SKM-1 treated with dmso at 0.1 percent for 144 hours (cell line): ENCODE data around the gene IRF1.

Experiments
- DNase-seq: peaks from one replicate; lab custom pipeline; 2025; ENCODE audit not compliant: unreplicated experiment; lab: John Stamatoyannopoulos, UW

Gene IRF1

DNA sequence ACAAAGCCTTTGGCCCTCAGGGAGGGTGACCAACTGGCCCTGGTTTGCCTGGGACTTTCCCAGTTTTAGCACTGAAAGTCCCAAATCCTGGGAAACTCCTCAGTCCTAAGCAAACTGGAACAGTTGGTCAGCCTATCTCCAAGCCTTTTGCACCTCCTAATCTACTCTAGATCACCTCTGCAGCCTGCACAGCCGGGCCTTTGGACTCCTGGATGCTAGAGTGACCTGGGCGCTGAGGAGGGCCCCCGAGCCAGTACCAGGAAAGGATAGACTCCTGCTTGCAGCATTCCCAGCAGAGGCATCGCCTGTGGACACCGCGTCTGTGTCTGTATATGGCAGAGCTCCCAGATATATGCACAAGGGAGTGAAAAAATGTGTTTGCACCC is 15.1 kb downstream of the IRF1 start:
- no peak for DNase-seq

DNA sequence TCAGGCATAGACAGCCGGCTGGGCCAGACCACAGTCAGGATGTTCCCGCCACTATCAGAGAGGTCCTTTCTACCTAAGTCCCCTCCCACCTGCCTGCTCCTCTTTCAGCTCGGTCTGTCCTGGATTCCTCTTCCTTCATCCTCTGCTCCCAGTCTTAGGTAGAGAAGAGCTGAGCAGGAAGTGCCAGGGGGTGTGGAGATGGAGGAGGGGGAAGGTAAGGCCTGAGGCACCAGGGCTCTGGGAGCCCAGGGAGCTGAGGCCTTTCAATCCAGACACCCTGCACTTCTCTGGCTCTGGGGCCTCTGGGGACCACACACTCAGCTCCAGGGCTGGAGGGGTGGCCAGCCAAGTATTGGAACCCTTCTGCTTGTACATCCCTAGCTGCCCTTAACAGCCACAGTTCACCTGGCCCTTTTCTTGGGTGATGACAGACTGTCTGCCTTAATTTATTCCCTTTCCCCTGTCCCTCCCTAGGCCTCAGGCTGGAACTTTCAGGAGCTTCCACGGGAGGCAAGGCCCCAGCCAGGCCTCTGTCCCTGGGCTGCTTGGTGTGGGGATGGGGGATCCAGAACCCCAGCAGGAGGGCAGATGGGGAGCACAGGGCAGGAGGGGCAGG is 15.6 kb downstream of the IRF1 start:
- DNase-seq = no peak

DNA sequence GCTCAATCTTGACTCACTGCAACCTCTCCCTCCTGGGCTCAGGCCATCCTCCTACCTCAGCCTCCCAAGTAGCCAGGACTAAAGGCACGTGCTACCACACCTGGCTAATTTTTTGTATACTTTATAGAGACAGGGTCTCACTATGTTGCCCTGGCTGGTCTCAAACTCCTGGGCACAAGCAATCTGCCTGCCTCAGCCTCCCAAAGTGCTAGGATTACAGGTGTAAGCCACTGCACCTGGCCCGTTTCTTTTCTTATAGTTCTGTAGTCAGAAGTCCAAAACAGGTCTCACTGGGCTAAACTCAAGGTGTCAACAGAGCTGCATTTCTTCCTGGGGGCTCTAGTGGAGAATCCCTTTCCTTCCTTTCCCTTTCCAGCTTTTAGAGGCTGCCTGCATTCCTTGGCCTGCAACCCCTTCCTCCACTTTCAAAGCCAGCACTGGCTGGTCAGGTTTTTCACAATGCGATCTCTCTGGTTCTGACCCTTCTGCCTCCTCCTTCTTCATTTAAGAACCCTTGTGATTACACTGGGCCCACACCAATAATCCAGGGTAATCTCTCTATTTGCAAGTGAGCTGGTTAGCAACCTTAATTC is 16.3 kb downstream of the IRF1 start:
- DNase-seq = no peak

DNA sequence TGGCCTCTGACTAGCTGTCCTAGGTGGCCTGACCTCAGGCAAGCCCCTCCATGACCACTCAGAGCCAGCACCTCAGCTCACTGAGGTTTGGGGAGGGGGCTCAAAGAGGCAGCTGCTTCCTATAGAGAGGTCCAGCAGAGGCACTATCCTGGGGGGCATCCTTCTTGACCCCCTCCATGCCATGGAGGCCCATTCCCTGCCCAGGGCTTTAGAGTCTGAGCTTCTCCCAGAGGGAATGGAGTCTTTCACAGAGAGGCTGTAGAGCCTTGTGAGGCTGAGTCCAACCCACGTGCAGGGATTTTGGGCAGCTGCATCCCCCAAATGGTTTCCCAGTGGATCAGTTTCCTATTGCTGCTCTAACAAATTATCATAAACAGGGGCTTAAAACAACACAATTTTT is 16.9 kb downstream of the IRF1 start:
- no peak for DNase-seq

DNA sequence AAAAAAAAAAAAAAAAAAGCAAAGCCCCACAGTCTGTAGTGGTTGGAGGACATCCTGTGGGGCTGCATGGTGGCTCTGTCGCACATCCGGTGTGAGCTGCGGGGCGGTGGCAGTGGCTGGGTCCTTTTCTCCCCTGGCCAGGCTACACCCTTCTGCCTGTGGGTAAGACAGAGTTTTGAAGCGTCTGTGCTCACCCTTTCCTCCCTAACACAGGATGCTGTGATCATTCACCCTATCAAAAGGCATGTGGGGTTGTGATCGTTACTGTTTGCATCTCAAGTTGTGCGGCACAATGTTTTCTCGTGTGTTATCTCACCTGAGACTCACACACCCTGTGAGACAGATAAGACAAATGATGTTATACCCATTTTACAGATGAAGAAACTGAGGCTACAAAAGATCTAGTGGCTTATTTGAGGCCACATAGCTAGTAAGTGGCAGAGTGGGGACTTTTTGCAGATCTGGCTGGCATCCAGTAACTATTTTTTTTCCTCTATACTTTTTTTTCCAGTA is 17.5 kb downstream of the IRF1 start:
- DNase-seq = no peak

DNA sequence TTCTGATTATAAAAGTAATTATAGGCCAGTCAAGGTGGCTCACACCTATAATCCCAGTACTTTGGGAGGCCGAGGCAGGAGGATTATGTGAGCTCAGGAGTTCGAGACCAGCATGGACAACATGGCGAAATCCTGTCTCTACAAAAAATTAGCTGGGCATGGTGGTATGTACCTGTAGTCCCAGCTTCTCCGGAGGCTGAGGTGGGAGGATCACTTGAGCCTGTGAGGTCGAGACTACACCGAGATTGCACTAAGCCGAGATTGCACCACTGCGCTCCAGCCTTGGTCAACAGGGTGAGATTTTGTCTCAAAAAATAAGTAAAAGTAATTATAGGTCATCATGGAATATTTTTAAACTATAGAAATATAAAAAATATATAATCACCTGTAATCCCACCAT is 18.1 kb downstream of the IRF1 start:
- no peak for DNase-seq

DNA sequence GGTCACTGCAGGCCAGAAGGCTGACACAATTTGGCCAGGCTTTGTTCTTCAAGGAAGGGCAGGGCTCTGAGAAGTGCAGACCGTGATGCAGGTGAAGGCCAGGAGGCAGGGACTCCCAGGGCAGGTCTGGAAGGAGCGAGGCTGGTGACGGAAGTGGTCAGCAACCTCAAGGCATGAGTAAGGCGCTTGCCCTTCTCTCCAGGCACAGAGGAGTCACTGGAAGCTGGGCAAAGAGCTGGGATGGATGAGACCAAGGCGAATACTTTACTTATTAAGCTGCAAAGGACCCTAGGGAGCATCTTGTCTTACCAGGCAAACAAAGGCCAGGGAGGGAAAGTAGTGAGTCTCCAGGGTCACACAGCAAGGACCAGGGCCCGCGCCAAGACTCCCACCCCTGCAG is 18.6 kb downstream of the IRF1 start:
- DNase-seq = no peak

DNA sequence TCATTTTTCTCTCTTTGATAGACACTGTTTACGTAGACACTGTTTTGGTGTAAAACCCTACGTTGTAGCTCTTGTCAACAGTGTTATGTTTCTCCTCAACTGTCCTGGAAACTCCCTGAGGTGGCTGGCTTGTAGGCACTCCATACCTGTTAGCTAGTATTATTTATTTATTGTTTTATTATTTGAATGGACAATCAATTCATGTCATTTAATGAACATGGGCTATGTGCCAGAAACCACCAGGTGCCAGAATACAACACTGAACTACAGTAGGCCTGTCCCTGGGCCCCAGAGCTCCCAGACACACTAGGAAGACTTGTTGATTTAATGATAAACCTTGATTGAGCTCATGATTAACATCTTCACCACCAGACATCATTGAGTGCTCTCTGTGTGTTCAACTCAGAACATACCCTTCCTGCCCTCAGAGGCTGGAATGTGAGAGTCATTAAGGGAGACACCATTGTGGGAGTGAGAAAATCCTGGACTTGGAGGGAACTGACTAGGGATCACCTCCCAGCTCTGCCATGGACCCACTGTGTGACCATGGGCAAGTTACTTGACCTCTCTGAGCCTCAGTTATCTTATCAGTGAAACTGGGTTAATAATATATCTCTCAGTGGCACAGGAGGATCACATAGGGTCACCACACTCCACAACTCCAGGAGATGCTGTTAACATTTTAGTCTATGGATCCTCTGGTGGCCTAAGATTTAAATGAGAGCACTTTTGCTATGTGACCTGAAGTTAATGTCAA is 19.2 kb downstream of the IRF1 start:
- DNase-seq = no peak

DNA sequence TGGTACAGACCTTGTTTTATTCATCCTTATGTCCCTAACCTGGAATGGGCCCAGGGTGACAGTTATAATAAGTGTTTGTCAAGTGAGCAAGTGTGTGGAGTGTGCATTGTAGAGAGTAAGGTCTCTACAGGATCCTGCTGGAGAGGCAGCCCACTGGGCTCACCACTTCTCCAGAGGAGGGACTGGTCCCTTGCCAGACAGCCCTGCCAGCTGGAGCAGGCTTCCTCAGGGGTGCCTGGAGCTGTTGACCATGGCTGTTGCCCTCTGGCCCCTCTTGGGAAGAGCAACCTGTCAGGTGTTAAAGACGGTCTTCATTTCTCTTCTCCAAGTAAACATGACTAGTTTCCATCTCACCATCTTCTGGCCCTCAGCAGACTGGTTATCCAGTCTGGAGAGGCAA is 20.0 kb downstream of the IRF1 start:
- DNase-seq = no peak

DNA sequence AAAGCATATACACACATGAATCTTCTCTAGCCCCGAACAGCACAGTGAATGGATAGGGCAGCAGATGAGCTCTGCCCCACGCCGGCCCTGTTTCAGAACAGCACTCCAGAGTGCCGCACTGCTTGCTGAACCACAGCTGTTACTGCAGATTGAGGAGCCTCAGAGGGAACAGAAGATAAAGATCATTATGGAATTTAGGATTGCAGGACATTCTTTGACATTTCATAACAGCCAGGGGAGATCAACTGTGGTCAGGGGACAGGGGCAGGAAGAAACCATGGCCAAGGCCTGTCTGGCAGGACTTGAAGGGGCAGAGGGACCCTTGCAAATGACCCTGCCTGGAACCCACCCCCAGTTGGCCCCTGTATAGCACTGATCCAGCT is 20.6 kb downstream of the IRF1 start:
- DNase-seq = no peak

DNA sequence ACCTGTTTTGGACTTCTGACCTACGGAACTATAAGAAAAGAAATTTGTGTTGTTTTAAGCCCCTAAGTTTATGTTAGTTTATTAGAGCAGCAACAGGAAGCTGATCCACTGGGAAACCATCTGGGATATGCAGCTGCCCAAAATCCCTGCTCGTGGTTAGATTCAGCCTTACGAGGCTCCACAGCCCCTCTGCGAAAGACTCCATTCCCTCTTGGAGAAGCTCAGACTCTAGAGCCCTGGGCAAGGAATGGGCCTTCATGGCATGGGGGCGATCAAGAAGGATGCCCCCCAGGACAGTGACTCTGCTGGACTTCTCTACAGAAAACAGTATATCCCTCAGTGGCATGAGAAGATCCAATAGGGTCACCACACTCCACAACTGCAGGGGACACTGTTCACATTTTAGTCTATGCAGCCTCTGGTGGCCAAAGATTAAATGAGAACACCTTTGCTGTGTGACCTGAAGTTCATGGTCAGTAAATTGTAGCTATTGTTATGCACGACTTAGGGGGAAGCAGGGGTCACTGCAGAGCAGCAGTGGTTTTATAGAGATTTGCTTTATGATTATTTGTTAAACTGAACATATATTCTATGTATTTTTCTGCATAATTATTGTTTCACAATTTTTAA is 21.1 kb downstream of the IRF1 start:
- no peak for DNase-seq

DNA sequence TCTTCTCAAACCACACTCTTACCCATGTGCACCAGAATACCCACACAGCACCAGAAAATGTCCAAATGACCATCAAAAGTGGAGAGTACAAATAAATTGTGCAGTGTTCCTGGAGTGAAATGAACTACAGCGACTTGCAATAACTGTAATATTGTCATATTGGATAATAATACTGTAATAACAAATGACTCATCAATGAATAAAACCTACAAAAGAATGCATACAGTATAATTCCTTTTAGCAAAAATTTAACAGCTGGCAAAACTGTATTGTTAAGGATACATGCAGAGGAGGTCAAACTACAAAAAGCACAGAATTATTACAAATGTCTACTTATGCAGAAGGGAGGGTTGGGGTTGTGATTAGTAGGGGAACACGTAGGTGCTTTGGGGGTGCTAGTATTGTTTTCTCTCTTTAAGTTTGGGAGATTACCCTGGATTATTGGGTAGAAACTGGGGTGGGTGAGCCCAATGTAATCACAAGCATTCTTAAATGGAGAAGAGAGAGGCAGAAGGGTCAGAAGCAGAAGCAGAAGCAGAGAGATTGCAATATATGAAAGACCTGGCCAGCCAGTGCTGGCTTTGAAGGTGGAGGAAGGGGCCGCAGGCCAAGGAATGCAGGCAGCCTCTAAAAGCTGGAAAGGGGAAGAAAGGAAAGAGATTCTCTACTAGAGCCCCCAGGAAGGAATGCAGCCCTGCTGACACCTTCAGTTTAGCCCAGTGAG is 21.8 kb downstream of the IRF1 start:
- peak; percentile 19 for DNase-seq

DNA sequence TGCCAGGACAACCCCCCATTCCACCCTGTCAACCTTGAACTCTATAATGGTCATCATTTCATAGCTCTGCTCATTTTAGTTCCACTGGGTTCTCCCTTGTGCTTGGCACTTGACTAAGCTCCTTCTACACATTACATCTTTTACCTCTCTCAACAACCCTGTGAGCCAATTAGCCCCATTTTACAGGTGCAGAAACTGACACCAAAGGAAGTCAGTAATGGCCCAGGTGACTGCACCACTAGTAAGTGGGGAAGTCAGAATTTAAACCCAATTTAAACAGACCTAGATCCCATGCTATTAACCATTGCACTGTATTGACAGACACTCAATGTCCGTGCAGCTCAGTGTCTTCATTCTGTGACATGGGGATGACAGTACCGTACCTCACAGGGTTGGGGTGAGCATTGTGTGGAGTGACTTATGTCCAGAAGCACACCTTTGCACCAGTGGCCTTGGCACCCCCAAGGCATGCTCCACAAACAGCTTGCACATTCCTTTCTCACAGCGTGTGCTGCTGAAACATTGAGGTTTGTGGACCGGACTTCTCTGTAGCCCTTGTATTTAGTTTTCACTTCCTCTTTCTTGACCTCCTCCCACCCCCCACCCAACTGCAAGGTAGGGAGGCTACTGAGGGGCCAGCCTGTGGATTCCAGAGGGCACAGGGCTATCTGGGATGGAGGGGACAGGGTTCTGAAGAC is 23.1 kb downstream of the IRF1 start:
- peak; percentile 82 for DNase-seq

DNA sequence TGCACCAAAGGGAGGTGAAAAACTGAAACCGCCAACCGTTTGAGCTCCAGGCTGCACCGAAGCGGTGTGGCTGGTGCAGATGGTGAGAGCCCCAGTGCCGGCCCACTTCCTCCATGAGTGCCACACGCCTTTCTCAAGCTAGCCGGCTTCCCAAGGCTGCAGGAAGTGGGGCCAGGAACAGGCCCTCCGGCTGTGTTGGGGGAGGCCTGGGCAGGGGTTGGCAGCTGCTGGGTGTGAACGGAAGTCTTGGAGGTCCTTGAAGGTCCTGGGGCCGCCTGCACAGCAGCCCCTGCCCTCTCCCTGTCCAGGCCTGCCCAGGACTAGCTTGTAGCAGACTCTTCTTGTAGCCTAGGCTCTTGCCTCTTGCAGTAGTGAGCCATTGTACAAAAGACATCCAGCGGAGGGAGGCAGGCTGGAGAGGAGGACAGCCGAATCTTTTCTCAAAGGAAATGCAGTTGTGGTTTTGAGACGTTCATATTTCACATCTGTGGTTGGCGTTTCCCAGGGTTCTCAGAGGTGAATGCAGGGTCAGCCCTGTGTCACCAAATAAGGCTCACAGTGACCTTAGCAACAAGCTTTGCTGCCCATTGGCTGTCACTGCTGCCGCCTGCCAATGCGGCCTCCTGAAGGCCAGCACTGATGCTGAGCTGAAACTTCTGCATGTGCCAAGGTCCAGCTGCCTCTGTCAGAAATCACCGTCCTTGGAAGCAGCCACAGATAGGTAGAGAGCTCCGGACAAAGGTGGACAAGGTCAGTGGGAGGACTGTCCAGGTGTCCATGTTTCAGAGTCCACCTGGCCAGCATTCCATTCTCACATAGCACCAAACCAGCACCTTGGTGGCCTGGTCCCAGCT is 23.9 kb downstream of the IRF1 start:
- peak; percentile 98 for DNase-seq

DNA sequence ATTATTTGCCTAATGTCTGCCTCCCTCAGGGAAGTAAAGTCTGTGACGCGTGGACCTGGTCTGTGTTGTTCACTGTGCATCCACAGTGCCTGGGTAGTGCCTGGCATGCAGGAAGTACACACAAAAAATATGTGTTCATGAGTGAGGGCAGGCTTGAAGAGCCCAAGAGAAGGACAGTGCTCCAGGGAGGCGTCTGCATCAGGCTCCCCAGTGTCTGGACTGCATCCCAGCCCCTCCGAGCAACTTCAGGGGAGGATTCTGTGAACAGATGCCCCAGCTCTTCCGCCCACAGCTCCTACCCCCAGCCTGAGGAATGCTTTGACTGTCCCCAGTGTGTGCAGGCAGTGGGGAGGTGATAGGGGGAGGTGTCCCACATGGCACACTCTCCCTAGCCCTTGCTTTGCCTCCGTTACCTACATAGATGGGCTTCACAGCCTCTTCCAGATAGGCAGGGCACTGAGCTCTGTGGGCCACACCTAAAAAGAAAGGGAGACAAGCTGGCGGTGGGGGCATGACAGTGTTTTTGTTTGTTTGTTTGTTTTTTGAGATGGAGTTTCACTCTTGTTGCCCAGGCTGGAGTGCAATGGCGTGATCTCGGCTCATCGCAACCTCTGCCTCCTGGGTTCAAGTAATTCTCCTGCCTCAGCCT is 25.4 kb downstream of the IRF1 start:
- no peak for DNase-seq

DNA sequence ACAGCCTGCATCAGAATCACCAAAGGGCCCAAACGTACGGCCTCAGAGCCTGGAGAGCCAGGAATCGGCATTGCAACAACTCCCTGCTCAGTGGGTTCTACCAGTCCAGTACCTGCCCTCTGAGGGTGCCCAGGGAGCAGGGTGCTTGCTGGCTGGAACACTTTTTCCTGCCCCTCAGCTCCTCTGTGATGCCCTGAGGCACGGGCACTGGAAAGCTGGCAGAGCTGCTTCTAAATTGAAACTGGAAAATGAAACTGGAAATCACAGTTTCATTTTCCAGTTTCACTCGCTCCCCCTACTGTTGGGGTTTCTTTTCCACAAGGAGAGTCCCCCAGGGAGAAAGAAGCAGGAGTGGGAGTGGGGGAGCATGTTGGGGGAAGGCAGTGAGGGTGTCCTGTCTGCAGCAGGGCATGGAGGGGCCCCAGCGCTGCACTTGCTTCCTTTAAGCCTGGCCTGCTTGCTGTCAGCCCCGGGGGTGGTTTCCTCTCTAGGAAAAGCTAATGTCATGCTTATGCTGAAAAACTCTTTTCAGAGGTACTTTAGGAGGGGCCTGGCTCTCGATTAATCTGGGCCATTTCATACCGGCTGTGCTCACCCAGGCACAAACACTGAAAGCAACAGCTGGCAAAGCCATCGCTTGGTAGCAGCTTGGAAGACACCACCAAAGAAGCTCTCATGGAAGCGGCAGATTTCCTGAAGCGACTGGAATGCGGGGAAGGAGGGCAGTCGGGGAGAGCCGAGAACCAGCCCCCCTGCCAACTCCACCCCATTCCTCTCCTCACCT is 26.2 kb downstream of the IRF1 start:
- DNase-seq = no peak

DNA sequence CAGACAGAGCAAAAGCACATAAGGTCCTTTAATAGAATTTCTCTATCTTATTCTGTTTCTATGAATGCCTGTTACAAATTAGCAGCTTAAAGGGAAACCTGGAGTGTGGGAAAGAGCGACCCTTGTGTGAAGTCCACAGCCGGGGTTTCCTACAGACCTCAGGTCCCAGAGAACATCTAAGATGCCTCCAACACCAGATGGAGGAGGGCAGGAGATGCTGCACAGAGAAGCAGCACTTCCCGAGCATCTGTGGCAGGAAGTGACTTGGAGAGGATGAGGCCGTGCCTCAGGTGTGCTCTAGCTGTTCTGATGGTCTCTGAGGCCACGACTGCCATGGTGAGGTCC is 26.8 kb downstream of the IRF1 start:
- DNase-seq = no peak

DNA sequence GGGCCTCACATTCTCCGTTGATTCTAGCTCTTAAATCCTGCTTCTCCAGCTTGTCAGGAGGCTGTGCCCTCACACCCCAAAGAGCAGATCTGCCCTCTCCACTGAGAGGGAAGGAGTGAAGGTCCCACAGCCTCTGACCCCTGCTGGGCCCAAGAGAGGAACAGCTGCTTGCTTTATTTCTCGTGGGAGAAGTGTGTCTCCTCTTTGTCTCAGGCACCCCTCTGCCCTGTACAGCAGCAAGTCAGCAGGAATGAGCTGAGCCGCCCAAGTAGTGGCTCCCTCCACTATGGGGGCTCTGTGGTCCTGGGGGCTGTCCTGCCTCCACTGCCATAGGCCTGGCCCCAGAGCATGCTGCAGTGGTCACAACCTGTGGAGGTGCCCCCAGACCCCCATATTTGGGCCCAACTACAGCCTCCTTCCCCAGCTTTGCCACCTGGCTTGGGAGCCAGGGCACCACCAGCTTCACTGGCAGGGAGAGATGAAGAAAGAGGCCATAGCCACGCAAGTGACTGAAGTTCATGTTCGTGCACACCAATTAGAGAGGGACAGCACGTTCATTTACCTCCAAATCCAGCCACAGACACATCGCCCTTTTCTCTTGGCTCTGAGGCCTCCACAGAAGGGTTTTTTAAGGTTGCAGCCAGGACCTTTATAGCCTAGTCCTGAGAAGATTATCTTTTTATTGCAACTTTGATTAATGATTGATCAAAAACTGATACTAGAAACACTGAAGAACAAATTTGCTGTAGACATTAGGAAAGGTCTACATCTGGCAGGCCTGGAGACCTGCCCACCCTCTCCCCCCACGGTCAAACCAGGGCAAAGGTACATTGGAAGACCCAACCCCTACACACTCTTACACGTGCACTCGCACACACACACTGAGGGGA is 27.5 kb downstream of the IRF1 start:
- DNase-seq = no peak
